ENCODE results near the gene MTHFD1L. TPM values are rescaled to one million over a fixed set of nuclear protein-coding genes. Genes with fewer than 3 reads are reported as not detected.
A peak's percentile ranks its signal among the peaks of the same experiment; 100 is the strongest.

MTHFD1L gene
- total RNA-seq, 2 donors from 2014 or later, result 3.1 to 18.7 TPM

DNA sequence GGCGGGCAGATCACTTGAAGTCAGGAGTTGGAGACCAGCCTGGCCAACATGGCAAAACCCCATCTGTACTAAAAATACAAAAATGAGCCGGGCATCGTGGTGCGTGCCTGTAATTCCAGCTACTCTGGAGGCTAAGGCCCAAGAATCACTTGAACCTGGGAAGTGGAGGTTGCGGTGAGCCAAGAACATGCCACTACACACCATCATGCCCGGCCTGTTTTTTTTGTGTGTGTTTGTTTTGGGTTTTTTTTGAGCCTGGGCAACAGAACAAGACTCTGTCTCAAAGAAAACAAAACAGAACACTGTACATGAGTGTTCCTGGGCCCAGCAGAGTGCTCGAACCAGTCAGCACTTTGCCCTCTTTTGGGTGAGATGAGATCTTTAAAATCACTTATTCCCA is 159.1 kb downstream of the MTHFD1L start:
- no peaks in the 10 kb centered on the region for H3K27me3 ChIP-seq (replicated peaks; ENCODE audit: insufficient read depth)
- WGBS, result 63% methylated on average over 7 of the region's 7 CpGs
- no peaks in the 10 kb centered on the region for H3K4me1 ChIP-seq (replicated peaks)
- intact Hi-C loops (cut with DNase I), result no loop called here
- peak overlapping the region; percentile 40 to 60 for H3K27ac ChIP-seq
- H3K4me3 ChIP-seq, result no peak overlapping the region
- peak; percentile 52 for DNase-seq (ENCODE audit: low spot score)
- no peaks in the 10 kb centered on the region for H3K36me3 ChIP-seq
- H3K9me3 ChIP-seq, result no peaks in the 10 kb centered on the region
- TF ChIP-seq, protein P1, sequence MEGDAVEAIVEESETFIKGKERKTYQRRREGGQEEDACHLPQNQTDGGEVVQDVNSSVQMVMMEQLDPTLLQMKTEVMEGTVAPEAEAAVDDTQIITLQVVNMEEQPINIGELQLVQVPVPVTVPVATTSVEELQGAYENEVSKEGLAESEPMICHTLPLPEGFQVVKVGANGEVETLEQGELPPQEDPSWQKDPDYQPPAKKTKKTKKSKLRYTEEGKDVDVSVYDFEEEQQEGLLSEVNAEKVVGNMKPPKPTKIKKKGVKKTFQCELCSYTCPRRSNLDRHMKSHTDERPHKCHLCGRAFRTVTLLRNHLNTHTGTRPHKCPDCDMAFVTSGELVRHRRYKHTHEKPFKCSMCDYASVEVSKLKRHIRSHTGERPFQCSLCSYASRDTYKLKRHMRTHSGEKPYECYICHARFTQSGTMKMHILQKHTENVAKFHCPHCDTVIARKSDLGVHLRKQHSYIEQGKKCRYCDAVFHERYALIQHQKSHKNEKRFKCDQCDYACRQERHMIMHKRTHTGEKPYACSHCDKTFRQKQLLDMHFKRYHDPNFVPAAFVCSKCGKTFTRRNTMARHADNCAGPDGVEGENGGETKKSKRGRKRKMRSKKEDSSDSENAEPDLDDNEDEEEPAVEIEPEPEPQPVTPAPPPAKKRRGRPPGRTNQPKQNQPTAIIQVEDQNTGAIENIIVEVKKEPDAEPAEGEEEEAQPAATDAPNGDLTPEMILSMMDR (IDR thresholded peaks at IDR 0.05), result no peak
- peak; percentile 57 for TF ChIP-seq POLR2AphosphoS5 (IDR thresholded peaks at IDR 0.05)
- TF ChIP-seq POLR2A (IDR thresholded peaks at IDR 0.05), result no peak

DNA sequence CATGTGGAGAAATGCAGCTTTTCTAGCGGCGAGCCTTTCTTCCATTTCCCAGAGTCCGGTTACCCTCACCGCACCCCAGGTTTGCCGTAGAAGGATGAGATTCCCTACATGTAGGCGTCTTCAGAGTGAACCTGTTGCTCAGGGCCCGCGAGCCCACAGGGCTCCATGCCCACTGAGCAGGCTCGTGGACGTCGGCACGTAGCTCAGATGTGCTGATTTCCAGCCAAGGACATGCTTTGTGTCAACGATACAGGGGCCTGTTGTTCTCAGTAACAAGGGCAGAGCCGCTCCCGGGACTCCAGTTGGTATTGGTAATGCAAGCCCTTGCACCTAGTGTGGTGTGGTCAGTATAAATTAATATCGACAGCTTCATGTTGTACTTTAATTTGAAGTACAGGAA is 159.6 kb downstream of the MTHFD1L start:
- TF ChIP-seq POLR2AphosphoS5 (IDR thresholded peaks at IDR 0.05), result peak; percentile 53
- TF ChIP-seq POLR2A (IDR thresholded peaks at IDR 0.05), result no peak
- Histone ChIP-seq H3K36me3 (no peaks in the 10 kb centered on the region), H3K9me3 (no peaks in the 10 kb centered on the region), H3K4me1 (replicated peaks) (no peaks in the 10 kb centered on the region), H3K27me3 (replicated peaks; ENCODE audit: insufficient read depth) (no peaks in the 10 kb centered on the region), H3K27ac (peak overlapping the region; percentile 40 to 60), H3K4me3 (no peak overlapping the region)
- 51% methylated on average over 16 of the region's 16 CpGs for WGBS
- DNase-seq (ENCODE audit: low spot score), result peak; percentile 82
- intact Hi-C loops (cut with DNase I), result no loop called here

DNA sequence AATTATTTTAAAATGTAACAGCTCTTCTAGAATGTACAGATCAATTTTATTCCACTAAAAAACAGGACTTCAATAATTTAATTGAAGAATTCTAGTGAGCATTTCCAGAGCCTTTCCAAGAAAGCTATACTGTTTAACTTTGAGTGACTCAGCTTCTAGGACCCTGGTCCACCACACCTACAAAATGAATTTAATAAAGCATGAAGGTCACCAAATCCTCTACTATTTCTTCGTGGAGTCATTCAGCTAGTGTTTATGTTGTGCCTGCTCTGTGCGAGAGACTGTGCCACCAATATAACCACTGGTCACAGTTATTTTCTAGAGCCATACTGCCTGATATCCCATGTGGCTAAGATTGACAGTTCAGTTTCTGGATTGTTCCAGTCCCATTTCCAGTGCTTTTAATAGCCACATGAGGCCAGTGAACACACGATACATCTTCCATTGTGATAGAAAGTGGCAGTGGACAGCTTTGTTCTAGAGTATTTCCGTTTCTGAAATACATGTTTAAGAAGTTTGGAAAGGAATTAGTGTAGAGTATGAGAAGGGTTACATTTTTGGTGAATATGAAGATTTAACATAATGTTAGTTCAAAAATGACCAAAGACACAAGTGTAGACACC is 160.7 kb downstream of the MTHFD1L start:
- intact Hi-C loops (cut with DNase I), result no loop called here
- no peaks in the 10 kb centered on the region for H3K36me3 ChIP-seq
- 86% methylated on average over 4 of the region's 4 CpGs for WGBS

DNA sequence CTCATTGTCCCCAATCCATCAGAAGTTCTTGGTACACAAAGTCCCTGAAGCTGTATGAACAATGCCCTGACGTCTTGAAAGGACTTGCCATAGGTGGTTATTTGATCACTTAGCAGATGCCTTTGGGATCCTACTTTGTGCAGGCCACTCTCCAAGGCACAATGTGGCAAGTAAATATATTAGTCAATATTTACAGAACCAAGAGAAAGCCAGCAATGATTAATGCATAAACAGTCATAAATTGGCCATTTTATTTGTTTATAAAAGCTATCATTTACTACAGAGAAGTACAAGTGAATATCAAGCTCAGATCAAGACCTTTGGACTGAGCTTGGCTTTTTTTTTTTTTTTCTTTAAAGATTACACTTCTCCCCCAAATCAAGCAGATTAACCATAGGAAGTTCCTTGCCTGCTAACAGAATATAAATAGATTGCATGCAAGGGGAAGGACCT is 161.8 kb downstream of the MTHFD1L start:
- Histone ChIP-seq H3K9me3 (no peaks in the 10 kb centered on the region), H3K4me1 (replicated peaks) (no peaks in the 10 kb centered on the region), H3K36me3 (no peaks in the 10 kb centered on the region), H3K27me3 (replicated peaks; ENCODE audit: insufficient read depth) (no peaks in the 10 kb centered on the region), H3K4me3 (no peak overlapping the region), H3K27ac (no peak overlapping the region)
- TF ChIP-seq, protein P1 (IDR thresholded peaks at IDR 0.05), result no peak
- TF ChIP-seq POLR2AphosphoS5 (IDR thresholded peaks at IDR 0.05), result peak; percentile 83
- TF ChIP-seq POLR2A (IDR thresholded peaks at IDR 0.05), result no peak
- DNase-seq (ENCODE audit: low spot score), result no peak
- intact Hi-C loops (cut with DNase I), result no loop called here
- 17% methylated on average over 1 of the region's 1 CpG for WGBS

More for the DNA sequence above, 160.7 kb downstream of the MTHFD1L start:
- Histone ChIP-seq H3K27me3 (replicated peaks; ENCODE audit: insufficient read depth) (no peaks in the 10 kb centered on the region), H3K27ac (peak overlapping the region in 1 of 2 donors; percentile 60), H3K4me1 (replicated peaks) (no peaks in the 10 kb centered on the region), H3K9me3 (no peaks in the 10 kb centered on the region), H3K4me3 (no peak overlapping the region)
- no peak for DNase-seq (ENCODE audit: low spot score)
- TF ChIP-seq POLR2AphosphoS5 (IDR thresholded peaks at IDR 0.05) (no peak), POLR2A (IDR thresholded peaks at IDR 0.05) (no peak)
- TF ChIP-seq, protein P1 (IDR thresholded peaks at IDR 0.05), result no peak

DNA sequence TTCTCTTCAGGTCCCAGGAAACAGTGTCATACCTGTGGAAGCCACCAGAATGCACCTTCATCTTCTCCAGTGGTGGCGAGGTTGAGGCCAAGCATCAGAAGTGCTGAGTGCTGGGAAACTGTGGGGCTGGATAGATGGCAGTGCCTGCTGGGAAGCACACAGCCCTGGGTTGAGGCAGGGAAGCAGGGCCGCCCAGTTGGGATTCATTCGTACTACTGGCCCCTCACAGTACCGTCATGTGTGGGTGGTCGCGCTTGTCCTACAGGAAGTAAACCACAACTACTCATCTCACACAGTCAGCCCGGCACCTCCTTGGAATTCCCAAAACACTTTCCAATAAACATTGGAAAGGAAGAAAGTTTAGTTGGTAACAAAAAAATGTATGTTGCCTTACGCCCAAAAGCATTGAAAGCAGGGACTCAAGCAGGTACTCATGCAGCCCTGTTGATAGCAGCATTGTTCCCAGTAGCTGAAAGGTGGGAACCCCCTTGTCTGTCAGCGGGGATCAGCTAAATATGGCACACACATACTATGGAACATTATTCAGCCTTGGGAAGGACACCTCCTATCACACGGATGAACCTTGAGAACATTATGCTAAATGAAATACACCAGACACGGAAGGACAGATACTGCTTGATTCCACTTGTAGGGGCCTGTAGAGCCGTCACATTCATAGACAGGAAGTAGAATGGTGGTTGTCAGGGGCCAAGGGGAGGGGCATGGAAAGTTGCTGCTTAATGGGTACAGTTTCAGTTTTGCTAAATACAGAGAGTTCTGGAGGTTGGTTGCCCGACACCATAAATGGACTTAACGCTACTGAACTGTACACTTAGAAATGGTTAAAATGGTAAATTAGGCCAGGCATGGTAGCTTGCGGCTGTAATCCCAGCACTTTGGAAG is 162.7 kb downstream of the MTHFD1L start:
- Histone ChIP-seq H3K9me3 (no peaks in the 10 kb centered on the region), H3K36me3 (no peaks in the 10 kb centered on the region), H3K4me3 (no peak overlapping the region), H3K27ac (no peak overlapping the region), H3K4me1 (replicated peaks) (no peaks in the 10 kb centered on the region), H3K27me3 (replicated peaks; ENCODE audit: insufficient read depth) (no peaks in the 10 kb centered on the region)
- TF ChIP-seq, protein P1 (IDR thresholded peaks at IDR 0.05), result no peak
- no peak for TF ChIP-seq POLR2A (IDR thresholded peaks at IDR 0.05)
- no peak for TF ChIP-seq POLR2AphosphoS5 (IDR thresholded peaks at IDR 0.05)
- 97% methylated on average over 15 of the region's 15 CpGs for WGBS
- intact Hi-C loops (cut with DNase I), result no loop called here
- no peak for DNase-seq (ENCODE audit: low spot score)
